ENCODE measurements around the gene DGCR6L.
A peak's percentile ranks its signal among the peaks of the same experiment; 100 is the strongest.
"Not testable (repeated sequence)": the region's sequence is repeated elsewhere in the genome, so short reads cannot be mapped to it uniquely, and the experiment has no call there.

The DGCR6L gene

GRCh38 chr22:20268279-20269012, 51.4 kb downstream of the DGCR6L start, which contains the start of gene RTN4R:
Gene RTN4R (minus strand): TSS chr22:20268318. CDS start chr22:20268092, 226 bp downstream.
- TF ChIP-seq CTCF (IDR thresholded peaks at IDR 0.05; ENCODE audit: low read depth, low read length, missing control alignments), result peak; percentile 65
- peak within 1 kb of the TSS; percentile 1; the same call in 1 of the 2 replicates for H3K4me3 ChIP-seq (ENCODE audit: low read depth, low read length)
- DNase-seq (ENCODE audit: low read depth), result no peak

GRCh38 chr22:20267441-20268278, 52.2 kb downstream of the DGCR6L start:
- DNase-seq (ENCODE audit: low read depth), result no peak
- TF ChIP-seq CTCF (IDR thresholded peaks at IDR 0.05; ENCODE audit: low read depth, low read length, missing control alignments), result no peak
- H3K4me3 ChIP-seq (ENCODE audit: low read depth, low read length), result no peak overlapping the region; the same call in 1 of the 2 replicates

GRCh38 chr22:20266667-20267440, 53.0 kb downstream of the DGCR6L start:
- H3K4me3 ChIP-seq (ENCODE audit: low read depth, low read length); DNase-seq (ENCODE audit: low read depth): not testable (repeated sequence)

GRCh38 chr22:20265772-20266666, 53.8 kb downstream of the DGCR6L start:
- not testable (repeated sequence) for H3K4me3 ChIP-seq (ENCODE audit: low read depth, low read length); DNase-seq (ENCODE audit: low read depth)

GRCh38 chr22:20264614-20265452, 55.0 kb downstream of the DGCR6L start:
- H3K4me3 ChIP-seq (ENCODE audit: low read depth, low read length), result no peak overlapping the region
- no peak for DNase-seq (ENCODE audit: low read depth)
- TF ChIP-seq CTCF (IDR thresholded peaks at IDR 0.05; ENCODE audit: low read depth, low read length, missing control alignments), result no peak
